ENCODE results near the gene CDK6.

The CDK6 gene

GRCh38 chr7:92736870-92737269 lies 99.5 kb downstream of the CDK6 start:
- no peak for DNase-seq (ENCODE audit: low read depth in 2 of 2)

GRCh38 chr7:92735707-92736106 lies 100.7 kb downstream of the CDK6 start:
- DNase-seq (ENCODE audit: low read depth in 2 of 2) = no peak

- DNase-seq (ENCODE audit: low read depth in 2 of 2) = no peak
These were observed 103.9 kb downstream of the CDK6 start for GRCh38 chr7:92732316-92733036.

- DNase-seq (ENCODE audit: low read depth in 2 of 2) = no peak
These were observed 104.9 kb downstream of the CDK6 start for GRCh38 chr7:92731335-92732063.

- no peak for DNase-seq (ENCODE audit: low read depth in 2 of 2)
These were observed 105.6 kb downstream of the CDK6 start for GRCh38 chr7:92730808-92731207.

- no peak for DNase-seq (ENCODE audit: low read depth in 2 of 2)
These were observed 106.6 kb downstream of the CDK6 start for GRCh38 chr7:92729751-92730150.

- DNase-seq (ENCODE audit: low read depth in 2 of 2) = no peak
These were observed 107.2 kb downstream of the CDK6 start for GRCh38 chr7:92729172-92729571.

- no peak for DNase-seq (ENCODE audit: low read depth in 2 of 2)
These were observed 108.6 kb downstream of the CDK6 start for GRCh38 chr7:92727755-92728154.

- DNase-seq (ENCODE audit: low read depth in 2 of 2) = no peak
These were observed 111.0 kb downstream of the CDK6 start for GRCh38 chr7:92725161-92725925.

GRCh38 chr7:92723943-92724342 lies 112.4 kb downstream of the CDK6 start:
- no peak for DNase-seq (ENCODE audit: low read depth in 2 of 2)

GRCh38 chr7:92723205-92723604 lies 113.2 kb downstream of the CDK6 start:
- no peak for DNase-seq (ENCODE audit: low read depth in 2 of 2)

GRCh38 chr7:92722541-92722940 lies 113.8 kb downstream of the CDK6 start:
- DNase-seq (ENCODE audit: low read depth in 2 of 2) = no peak

GRCh38 chr7:92720604-92721350 lies 115.6 kb downstream of the CDK6 start:
- DNase-seq (ENCODE audit: low read depth in 2 of 2) = no peak

- peak; percentile 19 to 30 for DNase-seq (ENCODE audit: low read depth in 2 of 2)
These were observed 118.2 kb downstream of the CDK6 start for GRCh38 chr7:92717993-92718716.

GRCh38 chr7:92717623-92717992 lies 118.8 kb downstream of the CDK6 start:
- DNase-seq (ENCODE audit: low read depth in 2 of 2) = no peak

GRCh38 chr7:92716825-92717580 lies 119.4 kb downstream of the CDK6 start:
- DNase-seq (ENCODE audit: low read depth in 2 of 2) = no peak

- DNase-seq (ENCODE audit: low read depth in 2 of 2) = no peak
These were observed 120.4 kb downstream of the CDK6 start for GRCh38 chr7:92715963-92716362.

- DNase-seq (ENCODE audit: low read depth in 2 of 2) = no peak
These were observed 121.6 kb downstream of the CDK6 start for GRCh38 chr7:92714767-92715166.

GRCh38 chr7:92714280-92714679 lies 122.1 kb downstream of the CDK6 start:
- DNase-seq (ENCODE audit: low read depth in 2 of 2) = no peak

- no peak for DNase-seq (ENCODE audit: low read depth in 2 of 2)
These were observed 126.5 kb downstream of the CDK6 start for GRCh38 chr7:92709912-92710311.

GRCh38 chr7:92709150-92709549 lies 127.2 kb downstream of the CDK6 start:
- no peak for DNase-seq (ENCODE audit: low read depth in 2 of 2)

All from activated CD8-positive, alpha-beta memory T cell treated with anti-CD3 and anti-CD28 coated beads for 4 hours (primary cell).